Measurements from ENCODE around the gene PRR14.

DNA sequence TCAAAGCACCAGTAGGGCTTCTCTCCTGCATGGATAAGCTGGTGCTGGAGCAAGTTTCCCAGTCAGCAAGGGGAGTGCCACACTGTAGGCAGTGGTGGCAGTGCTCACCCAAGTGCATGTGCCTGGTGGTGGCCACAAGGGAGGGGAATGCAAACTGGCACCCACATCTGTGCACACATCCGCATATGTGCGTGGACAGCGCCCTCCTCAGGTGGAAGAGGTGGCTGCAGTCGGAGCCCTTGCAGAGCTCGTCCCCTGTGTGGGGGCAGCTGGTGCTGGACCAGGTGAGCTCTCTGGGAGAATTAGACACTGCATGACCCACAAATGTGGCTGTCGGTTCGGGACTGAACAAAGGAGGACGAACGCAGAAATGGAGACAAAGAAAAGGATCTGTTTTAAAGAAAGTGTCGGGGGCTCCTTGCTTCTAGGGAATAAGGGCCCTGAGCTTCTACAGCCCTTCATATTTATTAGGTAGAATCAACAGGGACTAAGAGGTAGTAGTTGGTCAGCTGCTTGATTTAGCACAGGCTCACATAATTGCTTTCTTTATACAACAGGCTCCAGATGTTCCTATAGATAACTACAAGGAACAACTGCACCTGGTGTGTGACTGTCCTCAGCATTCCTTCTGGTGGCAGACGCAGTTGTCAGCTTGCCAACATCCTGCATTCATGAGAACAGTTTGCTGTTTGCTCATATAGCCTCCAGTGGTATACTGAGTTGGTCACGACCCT lies 35.2 kb upstream of the PRR14 start:
- TF ChIP-seq, protein P1, sequence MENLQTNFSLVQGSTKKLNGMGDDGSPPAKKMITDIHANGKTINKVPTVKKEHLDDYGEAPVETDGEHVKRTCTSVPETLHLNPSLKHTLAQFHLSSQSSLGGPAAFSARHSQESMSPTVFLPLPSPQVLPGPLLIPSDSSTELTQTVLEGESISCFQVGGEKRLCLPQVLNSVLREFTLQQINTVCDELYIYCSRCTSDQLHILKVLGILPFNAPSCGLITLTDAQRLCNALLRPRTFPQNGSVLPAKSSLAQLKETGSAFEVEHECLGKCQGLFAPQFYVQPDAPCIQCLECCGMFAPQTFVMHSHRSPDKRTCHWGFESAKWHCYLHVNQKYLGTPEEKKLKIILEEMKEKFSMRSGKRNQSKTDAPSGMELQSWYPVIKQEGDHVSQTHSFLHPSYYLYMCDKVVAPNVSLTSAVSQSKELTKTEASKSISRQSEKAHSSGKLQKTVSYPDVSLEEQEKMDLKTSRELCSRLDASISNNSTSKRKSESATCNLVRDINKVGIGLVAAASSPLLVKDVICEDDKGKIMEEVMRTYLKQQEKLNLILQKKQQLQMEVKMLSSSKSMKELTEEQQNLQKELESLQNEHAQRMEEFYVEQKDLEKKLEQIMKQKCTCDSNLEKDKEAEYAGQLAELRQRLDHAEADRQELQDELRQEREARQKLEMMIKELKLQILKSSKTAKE (IDR thresholded peaks at IDR 0.05; ENCODE audit: low read depth, poor library complexity, severe bottlenecking), result no peak
- TF ChIP-seq POLR2AphosphoS5 (IDR thresholded peaks at IDR 0.05; ENCODE audit: low read length) (no peak), CTCF (IDR thresholded peaks at IDR 0.05 in 2 of 3, conservative IDR thresholded peaks at IDR 0.05 in 1 of 3; ENCODE audit: control insufficient read depth in 2 of 3, extremely low read depth in 1 of 3, insufficient read depth in 1 of 3, low read depth in 3 of 3, low read length in 3 of 3) (peak; percentile 72 to 75 (median 74)), BACH1 (IDR thresholded peaks at IDR 0.05; ENCODE audit: borderline replicate concordance) (no peak), CREM (IDR thresholded peaks at IDR 0.05; ENCODE audit: low read depth) (no peak), BHLHE40 (IDR thresholded peaks at IDR 0.05; ENCODE audit: borderline replicate concordance in 1 of 2, low read depth in 2 of 2, low read length in 1 of 2) (peak; percentile 13 to 73; a peak in 2 of 4 replicates), RAD21 (IDR thresholded peaks at IDR 0.05; ENCODE audit: insufficient read depth, low read depth, low read length) (peak; percentile 72), TAF1 (IDR thresholded peaks at IDR 0.05; ENCODE audit: borderline replicate concordance, low read depth, low read length) (no peak), LARP7 (IDR thresholded peaks at IDR 0.05) (no peak), TARDBP (IDR thresholded peaks at IDR 0.05; ENCODE audit: borderline replicate concordance) (no peak)
- TF ChIP-seq, protein P2, sequence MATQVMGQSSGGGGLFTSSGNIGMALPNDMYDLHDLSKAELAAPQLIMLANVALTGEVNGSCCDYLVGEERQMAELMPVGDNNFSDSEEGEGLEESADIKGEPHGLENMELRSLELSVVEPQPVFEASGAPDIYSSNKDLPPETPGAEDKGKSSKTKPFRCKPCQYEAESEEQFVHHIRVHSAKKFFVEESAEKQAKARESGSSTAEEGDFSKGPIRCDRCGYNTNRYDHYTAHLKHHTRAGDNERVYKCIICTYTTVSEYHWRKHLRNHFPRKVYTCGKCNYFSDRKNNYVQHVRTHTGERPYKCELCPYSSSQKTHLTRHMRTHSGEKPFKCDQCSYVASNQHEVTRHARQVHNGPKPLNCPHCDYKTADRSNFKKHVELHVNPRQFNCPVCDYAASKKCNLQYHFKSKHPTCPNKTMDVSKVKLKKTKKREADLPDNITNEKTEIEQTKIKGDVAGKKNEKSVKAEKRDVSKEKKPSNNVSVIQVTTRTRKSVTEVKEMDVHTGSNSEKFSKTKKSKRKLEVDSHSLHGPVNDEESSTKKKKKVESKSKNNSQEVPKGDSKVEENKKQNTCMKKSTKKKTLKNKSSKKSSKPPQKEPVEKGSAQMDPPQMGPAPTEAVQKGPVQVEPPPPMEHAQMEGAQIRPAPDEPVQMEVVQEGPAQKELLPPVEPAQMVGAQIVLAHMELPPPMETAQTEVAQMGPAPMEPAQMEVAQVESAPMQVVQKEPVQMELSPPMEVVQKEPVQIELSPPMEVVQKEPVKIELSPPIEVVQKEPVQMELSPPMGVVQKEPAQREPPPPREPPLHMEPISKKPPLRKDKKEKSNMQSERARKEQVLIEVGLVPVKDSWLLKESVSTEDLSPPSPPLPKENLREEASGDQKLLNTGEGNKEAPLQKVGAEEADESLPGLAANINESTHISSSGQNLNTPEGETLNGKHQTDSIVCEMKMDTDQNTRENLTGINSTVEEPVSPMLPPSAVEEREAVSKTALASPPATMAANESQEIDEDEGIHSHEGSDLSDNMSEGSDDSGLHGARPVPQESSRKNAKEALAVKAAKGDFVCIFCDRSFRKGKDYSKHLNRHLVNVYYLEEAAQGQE (IDR thresholded peaks at IDR 0.05; ENCODE audit: low read depth, low read length), result no peak
